H1 (cell line): ENCODE results near the gene GULP1. TPM values are rescaled to one million over a fixed set of nuclear protein-coding genes. Genes with fewer than 3 reads are reported as not detected.
A peak's percentile ranks its signal among the peaks of the same experiment; 100 is the strongest.

Experiments used
- CTCF ChIA-PET: fragments of 300-600 bp; sonication (Branson Sonifier 250); formaldehyde crosslinking; loops from one replicate; lab custom pipeline; 2021; ENCODE audit not compliant: partially characterized antibody; lab: Charles Lee
- POLR2A ChIA-PET: fragments of 300-600 bp; sonication (Branson Sonifier 250); formaldehyde crosslinking; loops from one replicate; lab custom pipeline; 2021; ENCODE audit warnings: inconsistent platforms; ENCODE audit not compliant: partially characterized antibody; lab: Charles Lee
- DNase-seq, 2 experiments: peaks; one replicate each; pipeline versions ENCODE4 v3.0.0 to v3.0.0-alpha.2; 2010 to 2022; ENCODE audit warnings: low spot score in 2 of 2, low read depth in 1 of 2, mixed read lengths in 1 of 2
- FAIRE-seq: peaks from 2 replicates; lab custom pipeline; 2011; peaks lifted over from hg19 to GRCh38; lab: Jason Lieb, UNC
- H2AFZ ChIP-seq: 2 replicates; pipeline ENCODE4 v1.8.1; 2012; ENCODE audit warnings: low read length, inconsistent platforms
- H2AK5ac ChIP-seq: 2 replicates; pipeline ENCODE4 v1.6.1; 2013; ENCODE audit warnings: low read depth, low read length
- H2BK120ac ChIP-seq: replicated peaks from 2 replicates; pipeline ENCODE3; 2013; ENCODE audit warnings: low read depth, low read length, inconsistent platforms
- H2BK12ac ChIP-seq: 2 replicates; pipeline ENCODE4 v1.6.1; 2013; ENCODE audit warnings: low read depth, low read length
- H2BK15ac ChIP-seq: 2 replicates; pipeline ENCODE4 v1.6.1; 2013; ENCODE audit warnings: low read length
- H2BK20ac ChIP-seq: 2 replicates; pipeline ENCODE4 v1.6.1; 2013; ENCODE audit warnings: low read length
- H2BK5ac ChIP-seq: 2 replicates; pipeline ENCODE4 v1.6.1; 2013; ENCODE audit warnings: low read depth, low read length
- H3K14ac ChIP-seq: 2 replicates; pipeline ENCODE4 v1.6.1; 2013; ENCODE audit warnings: inconsistent platforms; ENCODE audit not compliant: insufficient read length
- H3K18ac ChIP-seq: 2 replicates; pipeline ENCODE4 v1.6.1; 2013; ENCODE audit warnings: low read length; ENCODE audit errors: extremely low read depth
- H3K23ac ChIP-seq: 2 replicates; pipeline ENCODE4 v1.6.1; 2013; ENCODE audit warnings: inconsistent platforms; ENCODE audit not compliant: insufficient read length
- H3K23me2 ChIP-seq: 2 replicates; pipeline ENCODE4 v1.6.1; 2013; ENCODE audit warnings: low read depth, low read length
- H3K27ac ChIP-seq: 2 replicates; pipeline ENCODE4 v1.6.1; 2011; ENCODE audit warnings: low read depth, low read length, inconsistent platforms
- H3K27me3 ChIP-seq, 4 experiments: replicated peaks in 1 of 4; 1 replicate in 1 of 4; 2 replicates in 3 of 4; pipeline versions ENCODE4 v1.6.1 to v1.8.1; 2011 to 2013; ENCODE audit warnings: low read length in 3 of 4, mild to moderate bottlenecking in 3 of 4, inconsistent platforms in 2 of 4, mixed read lengths in 2 of 4, moderate library complexity in 1 of 4; ENCODE audit not compliant: control insufficient read depth in 3 of 4, insufficient read depth in 3 of 4; ENCODE audit errors: extremely low read depth in 1 of 4
- H3K36me3 ChIP-seq, 4 experiments: 2 replicates each; pipeline versions ENCODE4 v1.6.1 to v1.8.1; 2011 to 2013; ENCODE audit warnings: mild to moderate bottlenecking in 4 of 4, low read length in 3 of 4, moderate library complexity in 2 of 4, control low read depth in 1 of 4, inconsistent platforms in 1 of 4; ENCODE audit not compliant: insufficient read depth in 4 of 4, control insufficient read depth in 2 of 4
- H3K4ac ChIP-seq: replicated peaks from 2 replicates; pipeline ENCODE3; 2013; ENCODE audit warnings: low read length, low read depth, mixed read lengths, inconsistent platforms; ENCODE audit not compliant: insufficient read length
- H3K4me1 ChIP-seq, 4 experiments: replicated peaks in 1 of 4; 1 replicate in 1 of 4; 2 replicates in 3 of 4; pipeline versions ENCODE4 v1.6.1 to v1.8.1; 2011 to 2013; ENCODE audit warnings: low read length in 3 of 4, inconsistent platforms in 2 of 4, mixed read lengths in 1 of 4; ENCODE audit not compliant: insufficient read depth in 4 of 4, control insufficient read depth in 3 of 4
- H3K4me2 ChIP-seq, 2 experiments: 2 replicates each; pipeline versions ENCODE4 v1.6.1 to v1.8.1; 2011 to 2013; ENCODE audit warnings: low read depth in 2 of 2, low read length in 2 of 2, control low read depth in 1 of 2, inconsistent platforms in 1 of 2, mild to moderate bottlenecking in 1 of 2; ENCODE audit not compliant: insufficient read depth in 1 of 2
- H3K4me3 ChIP-seq, 4 experiments: fragments of 200-600, 300-600 bp in 1 of 4; sonication (generic), shearing (Covaris generic), sonication (Bioruptor Twin) in 1 of 4; 2 replicates each; pipeline versions ENCODE4 v1.5.1 to v1.8.1; 2011 to 2016; ENCODE audit warnings: low read length in 4 of 4, low read depth in 3 of 4, control low read depth in 2 of 4, inconsistent platforms in 2 of 4, mild to moderate bottlenecking in 2 of 4, mixed read lengths in 1 of 4, moderate library complexity in 1 of 4; ENCODE audit not compliant: insufficient read depth in 2 of 4; ENCODE audit errors: extremely low read depth in 1 of 4
- H3K56ac ChIP-seq: replicated peaks from 2 replicates; pipeline ENCODE3; 2013; ENCODE audit warnings: low read depth, mild to moderate bottlenecking, mixed read lengths, low read length, inconsistent platforms; ENCODE audit not compliant: insufficient read length
- H3K79me1 ChIP-seq: 2 replicates; pipeline ENCODE4 v1.6.1; 2013; ENCODE audit warnings: low read depth, low read length, control low read depth
- H3K79me2 ChIP-seq, 2 experiments: 2 replicates each; pipeline versions ENCODE4 v1.6.1 to v1.8.1; 2012 to 2013; ENCODE audit warnings: low read length in 2 of 2, mild to moderate bottlenecking in 2 of 2, inconsistent platforms in 1 of 2; ENCODE audit not compliant: insufficient read depth in 2 of 2, control insufficient read depth in 1 of 2
- H3K9ac ChIP-seq, 4 experiments: replicated peaks in 1 of 4; 1 replicate in 1 of 4; 2 replicates in 3 of 4; pipeline versions ENCODE4 v1.6.1 to v1.8.1; 2011 to 2013; ENCODE audit warnings: low read depth in 3 of 4, low read length in 3 of 4, control low read depth in 2 of 4, mild to moderate bottlenecking in 2 of 4, moderate library complexity in 2 of 4, inconsistent platforms in 1 of 4; ENCODE audit errors: extremely low read depth in 1 of 4
- H3K9me3 ChIP-seq, 2 experiments: 2 replicates each; pipeline versions ENCODE4 v1.6.1 to v1.8.1; 2012 to 2013; ENCODE audit warnings: mild to moderate bottlenecking in 2 of 2, moderate library complexity in 2 of 2, control low read depth in 1 of 2, inconsistent platforms in 1 of 2, low read depth in 1 of 2, low read length in 1 of 2, mixed read lengths in 1 of 2; ENCODE audit not compliant: insufficient read depth in 2 of 2
- H4K20me1 ChIP-seq, 2 experiments: replicated peaks in 1 of 2; 2 replicates each; pipeline versions ENCODE3 to v1.8.1; 2011 to 2013; ENCODE audit warnings: inconsistent platforms in 2 of 2, low read length in 2 of 2, mild to moderate bottlenecking in 1 of 2; ENCODE audit not compliant: insufficient read depth in 2 of 2, control insufficient read depth in 1 of 2
- H4K5ac ChIP-seq: 2 replicates; pipeline ENCODE4 v1.6.1; 2013; ENCODE audit warnings: low read length, low read depth, mixed read lengths, inconsistent platforms; ENCODE audit not compliant: insufficient read length
- H4K8ac ChIP-seq: 2 replicates; pipeline ENCODE4 v1.8.0; 2013; ENCODE audit warnings: mild to moderate bottlenecking, moderate library complexity, low read length, inconsistent platforms; ENCODE audit not compliant: insufficient read depth; ENCODE audit errors: extremely low read depth
- H4K91ac ChIP-seq: replicated peaks from 2 replicates; pipeline ENCODE3; 2013; ENCODE audit warnings: low read length, mixed read lengths, inconsistent platforms; ENCODE audit not compliant: insufficient read length
- EP300 ChIP-seq, 2 experiments: IDR thresholded peaks; 1 replicate in 1 of 2; 2 replicates in 1 of 2; pipeline ENCODE4 v1.6.1; 2011 to 2012; ENCODE audit warnings: low read depth in 2 of 2, low read length in 2 of 2, mild to moderate bottlenecking in 2 of 2, borderline replicate concordance in 1 of 2, inconsistent platforms in 1 of 2, moderate library complexity in 1 of 2
- GTF2F1 ChIP-seq: IDR thresholded peaks from 2 replicates; pipeline ENCODE4 v1.6.1; 2012; ENCODE audit warnings: low read depth, low read length, improper control_type of control experiment, borderline replicate concordance
- whole genome bisulfite sequencing, 2 experiments: shearing (Covaris generic) in 1 of 2; methylation state at CpG; one replicate each; pipeline versions ENCODE4 v1.1.6 to v1.1.7; 2013 to 2015; ENCODE audit warnings: low lambda C conversion rate in 2 of 2, mixed read lengths in 2 of 2, inconsistent platforms in 1 of 2, low coverage in 1 of 2, missing lambda C conversion rate in 1 of 2; ENCODE audit not compliant: insufficient replicate concordance in 2 of 2, insufficient coverage in 1 of 2, insufficient read length in 1 of 2; ENCODE audit errors: extremely low coverage in 1 of 2, missing lambda C conversion rate in 1 of 2; 5-methylcytosine and 5-hydroxymethylcytosine counted together
- polyA plus RNA-seq, 7 experiments: library from polyadenylated mRNA; depleted of rRNA in 3 of 7; stranded (reverse) in 5 of 7; unstranded in 2 of 7; fragments of >200 nt in 5 of 7; fragments of 200-250 nt in 2 of 7; gene quantifications; 1 replicate in 5 of 7; 2 replicates in 1 of 7; 4 replicates in 1 of 7; pipeline versions ENCODE4 v1.2.1 to v1.2.3, GENCODE V29; 2011 to 2013; ENCODE audit warnings: missing spikeins in 2 of 7, mixed read lengths in 2 of 7
- total RNA-seq: library from RNA; stranded (reverse); fragmentation: NEBNext Ultra II Directional; extraction: Animal tissue kit (Norgen Biotek cat#: 25700); gene quantifications from 2 replicates; pipeline ENCODE4 v1.2.1, GENCODE V29; 2021

GULP1 gene
- total and polyA plus RNA-seq, 2 of the 8 experiments (the other 6 are each of a cell fraction or from before 2014, with no cell fraction given): 69.7 to 139 TPM

DNA sequence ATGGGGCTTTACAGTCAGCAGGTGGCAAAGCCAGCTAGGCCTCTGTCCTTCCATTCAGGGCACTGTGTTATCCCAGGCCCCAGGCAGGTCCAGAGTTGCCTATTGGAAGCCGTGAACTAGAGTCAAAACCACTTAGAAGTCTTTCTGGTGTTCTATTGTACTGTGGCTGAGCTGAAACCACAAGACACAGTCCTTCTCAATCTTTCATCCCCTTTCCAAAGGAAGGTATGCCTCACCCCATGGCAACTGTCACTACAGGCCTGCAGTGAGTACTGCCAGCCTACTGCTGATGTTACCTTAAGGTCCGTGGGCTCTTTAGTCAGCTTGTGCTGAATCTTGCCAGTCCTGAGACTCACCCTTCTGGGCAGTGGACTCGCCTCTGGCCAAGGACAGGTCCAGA, 181.6 kb downstream of the GULP1 start:
- POLR2A ChIA-PET: no interaction called here
- Histone ChIP-seq H4K20me1 (peaks cover 0 to 7% of the 10 kb centered on the region in 2 experiments), H3K9ac (no peak overlapping the region), H3K23me2 (no peaks in the 10 kb centered on the region), H3K27me3 (no peaks in the 10 kb centered on the region), H2BK20ac (no peak overlapping the region), H2BK12ac (no peak overlapping the region), H3K9me3 (no peaks in the 10 kb centered on the region), H2BK15ac (no peak overlapping the region), H3K14ac (no peak overlapping the region), H2AFZ (no peak overlapping the region), H3K27ac (no peak overlapping the region), H4K91ac (no peak overlapping the region), H3K4me3 (no peak overlapping the region), H3K79me2 (peaks cover 0 to 90% of the 10 kb centered on the region in 2 experiments; a peak in 3 of 4 replicates), H2BK5ac (no peak overlapping the region), H2AK5ac (0 out of 2 replicates have a peak overlapping the region, but pooled peaks have one; percentile 56), H3K79me1 (peaks cover 6% of the 10 kb centered on the region; the same call in 1 of the 2 replicates), H3K4me2 (no peak overlapping the region), H3K4ac (no peak overlapping the region), H3K23ac (no peak overlapping the region), H3K56ac (no peak overlapping the region), H4K5ac (no peak overlapping the region), H3K18ac (no peak overlapping the region), H4K8ac (no peak overlapping the region), H3K4me1 (peaks cover 0 to 6% (median 3%) of the 10 kb centered on the region in 4 experiments; a peak in 2 of 7 replicates), H3K36me3 (no peaks in the 10 kb centered on the region), H2BK120ac (no peak overlapping the region)
- no peak for FAIRE-seq
- 88% methylated on average over 3 of the region's 3 CpGs; no CpG with 5 or more reads in 1 of the 2 experiments for WGBS, 2 experiments
- no peak for DNase-seq
- CTCF ChIA-PET: no interaction called here
- no peak for TF ChIP-seq GTF2F1
- TF ChIP-seq EP300 (IDR thresholded peaks at IDR 0.05; ENCODE audit: borderline replicate concordance in 1 of 2, low read depth in 2 of 2, low read length in 2 of 2): no peak
